HepG2 (cell line): ENCODE data around the gene PHLPP2. TPM values are rescaled to one million over a fixed set of nuclear protein-coding genes. Genes with fewer than 3 reads are reported as not detected.

Source experiments
- ATAC-seq: fragments of 200-7000 bp; cut with Tn5 transposase; 3 replicates; pipeline ENCODE4 v1.9.1; 2020; ENCODE audit warnings: mild to moderate bottlenecking, moderate library complexity
- BruUV-seq: library from RNA; stranded (reverse); fragments of 400-500 nt; replicated peaks from 2 replicates; lab custom pipeline; 2021; lab: Mats Ljungman, UMichigan
- CTCF ChIA-PET: fragments of 300-600 bp; formaldehyde crosslinking; extraction: SDS; loops from one replicate; lab custom pipeline; 2021; ENCODE audit warnings: low total read pairs, inconsistent platforms, low intra/inter-chr PET ratio; lab: Yijun Ruan, JAX
- POLR2A ChIA-PET: fragments of 350-600 bp; sonication (Branson Sonifier 250); formaldehyde crosslinking; loops from one replicate; lab custom pipeline; 2020; ENCODE audit warnings: antibody characterized with exemption, inconsistent platforms; lab: Yijun Ruan, JAX
- DNase-seq: peaks from one replicate; pipeline ENCODE4 v3.0.0-alpha.2; 2015; ENCODE audit warnings: low spot score
- FAIRE-seq: peaks from 3 replicates; lab custom pipeline; 2011; peaks lifted over from hg19 to GRCh38; lab: Jason Lieb, UNC
- H2AFZ ChIP-seq: one replicate; pipeline ENCODE4 v1.6.1; 2011; ENCODE audit warnings: low read length, inconsistent platforms
- H3K27ac ChIP-seq: fragments of 300-600 bp; 3 replicates; pipeline ENCODE4 v1.8.0; 2011; ENCODE audit warnings: mixed run types, mild to moderate bottlenecking, mixed read lengths, low read length, inconsistent platforms; ENCODE audit not compliant: insufficient read depth; ENCODE audit errors: extremely low read length
- H3K27me3 ChIP-seq, 2 experiments: fragments of 200-600 bp in 1 of 2; 2 replicates in 1 of 2; 3 replicates in 1 of 2; pipeline versions ENCODE4 v1.6.0 to v1.8.0; 2011; ENCODE audit warnings: low read length in 2 of 2, mild to moderate bottlenecking in 2 of 2, moderate library complexity in 2 of 2, inconsistent platforms in 1 of 2; ENCODE audit not compliant: insufficient read depth in 2 of 2, control insufficient read depth in 1 of 2
- H3K36me3 ChIP-seq, 2 experiments: fragments of 200-600 bp in 1 of 2; replicated peaks in 1 of 2; 2 replicates in 1 of 2; 3 replicates in 1 of 2; pipeline versions ENCODE4 v1.5.1 to v1.8.0; 2011; ENCODE audit warnings: low read length in 2 of 2, inconsistent platforms in 1 of 2; ENCODE audit not compliant: insufficient read depth in 2 of 2, control insufficient read depth in 1 of 2
- H3K4me1 ChIP-seq: 2 replicates; pipeline ENCODE4 v1.5.1; 2012; ENCODE audit warnings: low read length, inconsistent platforms; ENCODE audit not compliant: insufficient read depth
- H3K4me2 ChIP-seq: 2 replicates; pipeline ENCODE4 v1.6.0; 2011; ENCODE audit warnings: low read depth, low read length, inconsistent platforms
- H3K4me3 ChIP-seq, 3 experiments: fragments of 200-600 bp in 1 of 3; sonication (generic), shearing (Covaris generic) in 1 of 3; replicated peaks in 1 of 3; 2 replicates each; pipeline ENCODE4 v1.5.1; 2011 to 2016; ENCODE audit warnings: low read length in 3 of 3, inconsistent platforms in 2 of 3, low read depth in 2 of 3, mild to moderate bottlenecking in 2 of 3, control low read depth in 1 of 3, mixed read lengths in 1 of 3; ENCODE audit not compliant: insufficient read depth in 1 of 3
- H3K79me2 ChIP-seq: one replicate; pipeline ENCODE4 v1.6.1; 2011; ENCODE audit warnings: low read length, inconsistent platforms; ENCODE audit not compliant: insufficient read depth
- H3K9ac ChIP-seq: 2 replicates; pipeline ENCODE4 v1.6.0; 2011; ENCODE audit warnings: mild to moderate bottlenecking, low read depth, low read length, inconsistent platforms; ENCODE audit not compliant: insufficient read depth
- H3K9me3 ChIP-seq: 2 replicates; pipeline ENCODE4 v1.5.1; 2012; ENCODE audit warnings: mild to moderate bottlenecking, low read length
- H4K20me1 ChIP-seq: 2 replicates; pipeline ENCODE4 v1.6.0; 2011; ENCODE audit warnings: inconsistent platforms, mild to moderate bottlenecking, low read length, moderate library complexity; ENCODE audit not compliant: insufficient read depth
- CBX1 ChIP-seq: IDR thresholded peaks from one replicate; pipeline ENCODE4 v1.6.1; 2016; ENCODE audit warnings: antibody characterized with exemption, low read depth
- FOXK1 ChIP-seq: sonication (generic); formaldehyde crosslinking; IDR thresholded peaks from 2 replicates; pipeline ENCODE4 v1.4.0; 2020; ENCODE audit warnings: low read depth, missing genetic modification reagents, borderline replicate concordance
- HNF4A ChIP-seq: sonication (generic); formaldehyde crosslinking; IDR thresholded peaks from 2 replicates; pipeline ENCODE4 v1.4.0; 2020; ENCODE audit warnings: missing genetic modification reagents
- HNF4G ChIP-seq, 2 experiments: sonication (generic) in 1 of 2; formaldehyde crosslinking in 1 of 2; IDR thresholded peaks; 2 replicates each; pipeline versions ENCODE4 v1.4.0 to v1.6.1; 2011 to 2020; ENCODE audit warnings: borderline replicate concordance in 2 of 2, low read depth in 2 of 2, mild to moderate bottlenecking in 2 of 2, low read length in 1 of 2, missing genetic modification reagents in 1 of 2, moderate library complexity in 1 of 2
- KDM4B ChIP-seq: sonication (generic); formaldehyde crosslinking; IDR thresholded peaks from 2 replicates; pipeline ENCODE4 v1.4.0; 2020; ENCODE audit warnings: missing genetic modification reagents
- PAXIP1 ChIP-seq: sonication (generic); formaldehyde crosslinking; conservative IDR thresholded peaks from 2 replicates; pipeline ENCODE4 v1.4.0; 2020; ENCODE audit warnings: mild to moderate bottlenecking, missing genetic modification reagents, moderate library complexity
- PBX3 ChIP-seq: sonication (generic); formaldehyde crosslinking; IDR thresholded peaks from 2 replicates; pipeline ENCODE4 v1.8.1; 2023; ENCODE audit warnings: missing genetic modification reagents, inconsistent platforms, borderline replicate concordance
- ZSCAN25 ChIP-seq: sonication (generic); formaldehyde crosslinking; IDR thresholded peaks from 2 replicates; pipeline ENCODE4 v1.8.0; 2022; ENCODE audit warnings: mild to moderate bottlenecking, missing genetic modification reagents
- WGBS: methylation state at CpG from one replicate; pipeline ENCODE4 v1.1.6; 2017; ENCODE audit warnings: low lambda C conversion rate; 5-methylcytosine and 5-hydroxymethylcytosine counted together
- in situ Hi-C: cut with HindIII; loops from 2 replicates; pipeline ENCODE4 v1.10.0; 2017; ENCODE audit warnings: low pct_unique_long_range_greater_than_20kb; ENCODE audit not compliant: extremely low pct_ligation_motif_present
- intact Hi-C: fragments of 100-400 bp; cut with micrococcal nuclease; formaldehyde crosslinking; loops from one replicate; pipeline ENCODE4 v1.10.0; 2022; ENCODE audit not compliant: unreplicated experiment
- polyA plus RNA-seq, 8 experiments: library from polyadenylated mRNA; depleted of rRNA in 3 of 8; stranded (reverse) in 7 of 8; unstranded in 1 of 8; fragments of >200 nt; fragmentation: Illumina TruSeq in 4 of 8; extraction: Trizol in 4 of 8; gene quantifications; 2 replicates each; pipeline versions ENCODE4 v1.2.1 to v1.2.3, GENCODE V29; 2011 to 2016; ENCODE audit warnings: low read depth in 4 of 8, missing spikeins in 1 of 8, mixed read lengths in 1 of 8; ENCODE audit not compliant: insufficient read depth in 1 of 8
- total RNA-seq, 5 experiments: library from RNA; depleted of rRNA; stranded (reverse); fragments of >200 nt; fragmentation: Illumina TruSeq; extraction: Trizol; gene quantifications; 2 replicates each; pipeline ENCODE4 v1.2.3, GENCODE V29; 2016; ENCODE audit warnings: low read depth in 1 of 5
- TF ChIP-seq, protein P1 (sequence below): sonication (generic); formaldehyde crosslinking; IDR thresholded peaks from 2 replicates; pipeline ENCODE4 v1.9.0; 2021; ENCODE audit warnings: missing genetic modification reagents, mild to moderate bottlenecking, borderline replicate concordance

The PHLPP2 gene
- total and polyA plus RNA-seq, 2 of the 13 experiments (the other 11 are each of a cell fraction or from before 2014, with no cell fraction given) = 8.9 TPM

- no peak for TF ChIP-seq PBX3
- no peak for TF ChIP-seq CBX1
- peak; percentile 44 for TF ChIP-seq HNF4A (CRISPR knock-in tag)
- peak; percentile 29; the same call in 1 of the 2 replicates for TF ChIP-seq HNF4G (IDR thresholded peaks at IDR 0.05; ENCODE audit: borderline replicate concordance, low read depth, low read length)
- no peak for TF ChIP-seq HNF4G (CRISPR knock-in tag; IDR thresholded peaks at IDR 0.05; ENCODE audit: borderline replicate concordance, low read depth)
- TF ChIP-seq, protein P1, sequence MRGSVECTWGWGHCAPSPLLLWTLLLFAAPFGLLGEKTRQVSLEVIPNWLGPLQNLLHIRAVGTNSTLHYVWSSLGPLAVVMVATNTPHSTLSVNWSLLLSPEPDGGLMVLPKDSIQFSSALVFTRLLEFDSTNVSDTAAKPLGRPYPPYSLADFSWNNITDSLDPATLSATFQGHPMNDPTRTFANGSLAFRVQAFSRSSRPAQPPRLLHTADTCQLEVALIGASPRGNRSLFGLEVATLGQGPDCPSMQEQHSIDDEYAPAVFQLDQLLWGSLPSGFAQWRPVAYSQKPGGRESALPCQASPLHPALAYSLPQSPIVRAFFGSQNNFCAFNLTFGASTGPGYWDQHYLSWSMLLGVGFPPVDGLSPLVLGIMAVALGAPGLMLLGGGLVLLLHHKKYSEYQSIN (CRISPR knock-in tag) = no peak
- no peak for TF ChIP-seq FOXK1 (CRISPR knock-in tag)
- no peak for TF ChIP-seq KDM4B (CRISPR knock-in tag)
- 0 out of 2 replicates have a peak, but pooled peaks have one; percentile 16 for TF ChIP-seq PAXIP1 (CRISPR knock-in tag)
- TF ChIP-seq ZSCAN25 (CRISPR knock-in tag) = no peak
- ChIA-PET POLR2A (no interaction called here), CTCF (no interaction called here)
- WGBS = 68% methylated on average over 4 of the region's 4 CpGs
- no peak overlapping the region for H3K9ac ChIP-seq
- H3K9me3 ChIP-seq = no peaks in the 10 kb centered on the region
- FAIRE-seq = peak; percentile 56
- H3K27me3 ChIP-seq = no peaks in the 10 kb centered on the region
- no peak overlapping the region for H3K27ac ChIP-seq
- in situ Hi-C loops = no loop called here
- peak; percentile 83 for ATAC-seq
- intact Hi-C loops = no loop called here
- peaks cover 15 to 66% of the 10 kb centered on the region in 2 experiments for H3K36me3 ChIP-seq
- no peak overlapping the region for H2AFZ ChIP-seq
- no peak overlapping the region for H3K4me2 ChIP-seq
- no peaks in the 10 kb centered on the region for H4K20me1 ChIP-seq
- no peaks in the 10 kb centered on the region for H3K79me2 ChIP-seq
- no peak for DNase-seq
- no peak overlapping the region for H3K4me3 ChIP-seq
- no TSS peak for BruUV-seq
- peaks cover 25% of the 10 kb centered on the region for H3K4me1 ChIP-seq
These were observed 14.4 kb upstream of the PHLPP2 start for GRCh38 chr16:71738855-71739254.
